ENCODE measurements around the gene ATP5PO. TPM values are rescaled to one million over a fixed set of nuclear protein-coding genes. Genes with fewer than 3 reads are reported as not detected.

ATP5PO gene
- total RNA-seq, 1 donor from 2014 or later = 556 TPM

DNA sequence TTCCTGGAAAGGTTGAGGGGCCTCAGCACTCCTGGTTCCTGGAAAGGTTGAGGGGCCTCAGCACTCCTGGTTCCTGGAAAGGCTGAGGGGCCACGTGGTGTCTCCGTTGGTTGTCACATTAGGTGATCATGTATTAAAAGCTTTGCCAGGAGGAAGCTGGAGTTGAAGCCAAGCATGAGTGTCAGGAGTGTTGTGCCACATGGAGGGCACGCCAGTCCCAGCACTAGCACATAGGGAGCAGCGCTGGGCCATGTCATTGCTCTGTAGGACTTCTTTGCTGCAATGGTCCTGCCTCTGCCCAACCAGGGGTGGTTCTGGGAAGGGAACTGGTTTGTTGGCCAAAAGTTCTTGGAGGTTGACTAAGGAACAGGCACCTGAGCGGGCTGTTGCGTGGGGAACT lies 13.3 kb downstream of the ATP5PO start:
- no peak for DNase-seq (ENCODE audit: low spot score)
- intact Hi-C loops (cut with DNase I) = no loop called here

GRCh38 chr21:33901412-33902288 lies 14.0 kb downstream of the ATP5PO start:
- DNase-seq (ENCODE audit: low spot score) = no peak
- intact Hi-C loops (cut with DNase I) = no loop called here

- DNase-seq (ENCODE audit: low spot score) = no peak
- intact Hi-C loops (cut with DNase I) = loop anchor here (10.0 kb wide), 1 partner anchor 254 kb away; the partner anchor contains the start of genes CRYZL1 and ITSN1
These were observed 16.4 kb downstream of the ATP5PO start for GRCh38 chr21:33899199-33899598.

DNA sequence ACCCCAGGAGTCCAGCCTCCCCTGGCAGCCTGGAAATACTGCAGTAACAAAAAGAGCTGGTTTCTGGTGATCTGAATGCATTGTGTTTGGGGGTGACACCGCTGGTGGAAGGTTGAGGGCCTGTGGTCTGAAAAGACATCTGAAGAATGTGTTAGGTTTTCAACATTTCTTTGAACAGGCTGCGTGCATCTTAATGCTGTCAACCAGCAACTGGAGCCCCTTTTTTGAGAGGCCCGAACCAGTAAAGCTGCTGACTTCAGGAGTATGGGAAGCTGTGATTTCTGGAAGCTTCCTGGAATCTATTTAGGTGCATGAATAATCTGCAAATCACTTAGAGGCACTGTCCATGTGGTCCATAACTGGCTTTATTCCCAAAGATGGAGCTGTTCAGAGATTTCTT lies 17.0 kb downstream of the ATP5PO start:
- intact Hi-C loops (cut with DNase I) = loop anchor here (10.0 kb wide), 1 partner anchor 254 kb away; the partner anchor contains the start of genes CRYZL1 and ITSN1

DNA sequence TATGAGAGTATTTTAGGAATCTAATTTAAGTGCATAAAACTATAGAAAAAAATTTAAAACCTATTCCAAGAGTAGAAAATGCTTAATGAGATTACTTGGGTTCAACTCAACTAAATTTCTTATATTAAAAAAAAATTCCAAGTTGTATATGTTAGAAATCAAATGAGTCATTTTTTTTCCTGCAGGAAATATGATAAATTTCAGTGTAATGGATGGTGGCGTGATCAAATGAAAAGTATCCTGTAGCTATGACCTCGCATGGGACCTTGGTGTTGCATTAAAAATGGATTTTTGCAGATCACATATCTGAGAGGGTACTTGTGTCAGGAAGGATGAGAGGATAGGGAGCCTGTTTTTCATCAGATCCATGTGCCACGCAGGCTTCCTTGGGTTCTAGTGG lies 17.9 kb downstream of the ATP5PO start:
- intact Hi-C loops (cut with DNase I) = loop anchor here (10.0 kb wide), 1 partner anchor 253 kb away; the partner anchor contains the start of genes CRYZL1 and ITSN1
- peak; percentile 4 for DNase-seq (ENCODE audit: low spot score)

More for the DNA sequence above, 17.0 kb downstream of the ATP5PO start:
- DNase-seq (ENCODE audit: low spot score) = no peak

- intact Hi-C loops (cut with DNase I) = loop anchor here (10.0 kb wide), 1 partner anchor 252 kb away; the partner anchor contains the start of genes CRYZL1 and ITSN1
- DNase-seq (ENCODE audit: low spot score) = peak; percentile 36
These were observed 18.5 kb downstream of the ATP5PO start for GRCh38 chr21:33897098-33897497.

GRCh38 chr21:33896691-33897090 lies 18.9 kb downstream of the ATP5PO start:
- intact Hi-C loops (cut with DNase I) = loop anchor here (10.0 kb wide), 1 partner anchor 252 kb away; the partner anchor contains the start of genes CRYZL1 and ITSN1
- DNase-seq (ENCODE audit: low spot score) = no peak

- intact Hi-C loops (cut with DNase I) = loop anchor here (10.0 kb wide), 1 partner anchor 251 kb away; the partner anchor contains the start of genes CRYZL1 and ITSN1
These were observed 20.2 kb downstream of the ATP5PO start for GRCh38 chr21:33895356-33895755.

DNA sequence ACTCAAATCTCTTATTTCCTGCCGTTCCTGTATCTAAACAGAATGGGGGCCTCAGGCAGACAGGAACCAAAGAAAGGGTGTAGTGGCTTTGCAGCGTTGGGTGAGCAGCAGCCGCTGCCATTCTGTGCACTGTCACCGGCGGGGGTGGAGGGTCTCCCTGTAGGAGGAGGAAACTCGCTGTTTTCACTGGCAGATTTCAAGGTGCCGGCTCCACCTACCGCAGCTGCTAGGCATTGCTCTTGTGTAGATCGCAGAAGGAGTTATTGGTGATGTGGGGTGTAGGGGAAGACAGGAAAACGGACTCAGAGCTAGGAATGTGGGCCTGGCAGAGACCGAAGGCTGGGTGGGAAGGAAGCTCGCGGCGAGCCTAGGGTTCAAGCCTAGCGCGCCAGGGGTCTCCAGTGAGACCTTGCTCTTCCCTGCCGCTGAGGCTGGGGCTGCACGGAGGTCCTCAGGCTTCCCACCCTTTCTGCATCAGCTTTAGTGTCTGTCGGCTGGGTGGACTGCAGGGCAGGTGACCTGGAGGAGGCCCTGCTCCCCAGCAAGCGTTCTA lies 20.8 kb downstream of the ATP5PO start:
- peak; percentile 86 for DNase-seq (ENCODE audit: low spot score)
- intact Hi-C loops (cut with DNase I) = loop anchor here (10.0 kb wide), 1 partner anchor 250 kb away; the partner anchor contains the start of genes CRYZL1 and ITSN1

More at GRCh38 chr21:33895356-33895755, 20.2 kb downstream of the ATP5PO start:
- DNase-seq (ENCODE audit: low spot score) = no peak

GRCh38 chr21:33893917-33894316 lies 21.7 kb downstream of the ATP5PO start:
- intact Hi-C loops (cut with DNase I) = loop anchor here (10.0 kb wide), 1 partner anchor 249 kb away; the partner anchor contains the start of genes CRYZL1 and ITSN1

GRCh38 chr21:33892853-33893252 lies 22.8 kb downstream of the ATP5PO start:
- no peak for DNase-seq (ENCODE audit: low spot score)

More at GRCh38 chr21:33893917-33894316, 21.7 kb downstream of the ATP5PO start:
- no peak for DNase-seq (ENCODE audit: low spot score)

DNA sequence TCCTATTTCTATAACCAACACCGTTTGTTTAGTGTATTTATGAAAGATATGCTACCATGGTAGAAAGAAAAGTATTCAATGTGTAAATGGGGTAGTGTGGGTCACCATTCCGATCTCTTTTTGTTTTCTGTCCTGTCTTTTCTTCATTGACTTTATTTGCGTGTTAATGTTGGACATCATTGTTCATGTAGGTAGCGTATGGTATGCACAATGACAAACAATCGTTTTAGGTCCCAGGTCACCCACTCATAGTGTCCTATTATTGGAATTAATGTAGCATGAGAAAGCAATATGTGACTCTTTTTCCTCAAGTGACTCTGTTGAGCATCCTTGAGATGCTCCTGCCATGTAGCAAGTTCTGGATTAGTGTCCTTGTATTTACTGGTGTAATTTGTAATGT lies 25.4 kb downstream of the ATP5PO start:
- no peak for DNase-seq (ENCODE audit: low spot score)
- intact Hi-C loops (cut with DNase I) = loop anchor here (10.0 kb wide), 1 partner anchor 245 kb away; the partner anchor contains the start of genes CRYZL1 and ITSN1

More at GRCh38 chr21:33892853-33893252, 22.8 kb downstream of the ATP5PO start:
- intact Hi-C loops (cut with DNase I) = loop anchor here (10.0 kb wide), 1 partner anchor 248 kb away; the partner anchor contains the start of genes CRYZL1 and ITSN1

DNA sequence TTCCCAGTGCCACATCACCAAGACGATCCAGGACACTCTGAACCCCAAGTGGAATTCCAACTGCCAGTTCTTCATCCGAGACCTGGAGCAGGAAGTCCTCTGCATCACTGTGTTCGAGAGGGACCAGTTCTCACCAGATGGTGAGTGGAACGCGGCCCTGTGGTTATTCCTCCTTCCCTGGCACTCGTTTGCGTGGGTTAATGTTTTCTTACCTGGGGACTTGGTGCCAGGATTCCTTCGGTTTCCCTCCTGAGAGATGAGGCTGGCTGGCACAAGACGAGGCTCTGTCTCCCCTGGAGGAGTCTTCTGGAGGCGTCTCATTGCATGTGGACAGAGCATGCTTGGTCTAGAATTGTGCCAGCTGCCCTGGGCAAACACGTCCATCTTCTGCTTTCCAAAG lies 29.3 kb downstream of the ATP5PO start:
- DNase-seq (ENCODE audit: low spot score) = no peak
- intact Hi-C loops (cut with DNase I) = no loop called here

- intact Hi-C loops (cut with DNase I) = no loop called here
- no peak for DNase-seq (ENCODE audit: low spot score)
These were observed 30.5 kb downstream of the ATP5PO start for GRCh38 chr21:33885172-33885514.

- intact Hi-C loops (cut with DNase I) = no loop called here
- DNase-seq (ENCODE audit: low spot score) = no peak
These were observed 31.0 kb downstream of the ATP5PO start for GRCh38 chr21:33884376-33885171.

DNA sequence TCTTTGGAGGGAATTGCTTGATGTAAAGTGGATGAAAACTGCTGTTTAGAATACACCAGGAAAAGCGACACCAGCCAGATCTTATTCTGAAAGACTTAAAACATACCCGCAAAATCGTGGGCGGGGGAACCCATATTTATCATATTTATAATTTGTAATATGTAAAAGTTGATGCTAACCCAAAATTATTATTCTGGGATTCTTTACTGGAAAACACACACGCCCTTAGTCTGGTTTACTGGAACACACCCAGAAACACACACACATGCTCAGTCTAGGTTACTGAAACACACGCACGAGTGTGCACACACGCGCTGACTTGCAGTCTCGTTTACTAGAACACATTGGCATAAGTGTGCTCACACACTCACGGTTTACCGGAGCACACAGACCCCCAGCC lies 32.5 kb downstream of the ATP5PO start:
- DNase-seq (ENCODE audit: low spot score) = no peak
- intact Hi-C loops (cut with DNase I) = no loop called here

GRCh38 chr21:33881689-33882440 lies 33.7 kb downstream of the ATP5PO start:
- DNase-seq (ENCODE audit: low spot score) = no peak
- intact Hi-C loops (cut with DNase I) = no loop called here

DNA sequence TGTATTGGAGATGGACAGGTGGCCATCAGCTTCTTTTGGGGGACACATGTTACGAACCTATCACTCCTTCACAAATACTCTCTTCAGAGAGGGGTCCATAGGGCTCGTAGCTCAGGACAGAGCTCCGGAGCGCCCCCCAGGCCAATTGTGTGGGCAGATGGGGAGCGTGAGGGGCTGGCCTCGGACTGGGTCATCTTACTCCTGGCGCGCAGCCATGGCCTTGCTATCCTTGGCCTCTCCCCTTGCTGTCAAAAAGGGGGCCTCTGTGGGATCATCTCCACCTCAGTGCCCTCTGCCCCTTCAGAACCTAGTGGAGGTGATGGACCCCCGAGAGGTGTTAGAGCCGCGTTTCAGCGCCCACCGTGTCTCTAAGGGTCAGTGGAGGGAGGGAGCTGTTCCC lies 35.0 kb downstream of the ATP5PO start:
- DNase-seq (ENCODE audit: low spot score) = no peak
- intact Hi-C loops (cut with DNase I) = no loop called here

DNA sequence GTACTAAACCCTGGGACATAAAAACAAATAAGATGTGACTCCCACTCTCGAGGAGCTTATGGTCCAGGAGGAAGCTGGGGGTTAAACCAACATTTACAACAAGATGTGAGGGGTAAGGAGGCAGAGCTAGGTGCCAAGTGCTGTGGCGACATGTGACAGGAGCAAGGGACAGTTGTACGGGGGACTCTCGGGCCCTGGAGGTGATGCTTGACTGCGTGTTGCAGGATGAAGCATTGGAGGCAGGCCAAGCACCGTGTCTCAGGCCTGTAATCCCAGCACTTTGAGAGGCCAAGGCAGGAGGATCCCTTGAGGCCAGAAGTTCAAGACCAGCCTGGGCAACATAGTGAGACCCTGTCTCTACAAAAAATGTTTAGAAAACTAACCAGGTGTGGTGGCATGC lies 36.8 kb downstream of the ATP5PO start:
- DNase-seq (ENCODE audit: low spot score) = no peak
- intact Hi-C loops (cut with DNase I) = no loop called here

Measured in cardiac septum (tissue), 1 donor.